Mononuclear cell (primary cell): Measurements from ENCODE around the gene CYP3A4. TPM values are rescaled to one million over a fixed set of nuclear protein-coding genes. Genes with fewer than 3 reads are reported as not detected.

ENCODE experiments used
- H3K27me3 ChIP-seq: 2 replicates; pipeline ENCODE4 v1.6.0; 2011; ENCODE audit warnings: low read length, control low read depth; ENCODE audit not compliant: insufficient read depth
- H3K4me1 ChIP-seq: 2 replicates; pipeline ENCODE4 v1.5.1; 2011; ENCODE audit warnings: mild to moderate bottlenecking, low read length, control low read depth; ENCODE audit not compliant: insufficient read depth
- H3K4me3 ChIP-seq: 2 replicates; pipeline ENCODE4 v1.5.1; 2011; ENCODE audit warnings: mild to moderate bottlenecking, low read length, moderate library complexity
- H3K9me3 ChIP-seq: 2 replicates; pipeline ENCODE4 v1.5.1; 2011; ENCODE audit warnings: low read depth, mild to moderate bottlenecking, control low read depth, low read length
- total RNA-seq: library from RNA; depleted of rRNA; stranded (reverse); fragments of >200 nt; gene quantifications from one replicate; pipeline ENCODE4 v1.2.3, GENCODE V29; 2012

CYP3A4 gene
- not detected for total RNA-seq

DNA sequence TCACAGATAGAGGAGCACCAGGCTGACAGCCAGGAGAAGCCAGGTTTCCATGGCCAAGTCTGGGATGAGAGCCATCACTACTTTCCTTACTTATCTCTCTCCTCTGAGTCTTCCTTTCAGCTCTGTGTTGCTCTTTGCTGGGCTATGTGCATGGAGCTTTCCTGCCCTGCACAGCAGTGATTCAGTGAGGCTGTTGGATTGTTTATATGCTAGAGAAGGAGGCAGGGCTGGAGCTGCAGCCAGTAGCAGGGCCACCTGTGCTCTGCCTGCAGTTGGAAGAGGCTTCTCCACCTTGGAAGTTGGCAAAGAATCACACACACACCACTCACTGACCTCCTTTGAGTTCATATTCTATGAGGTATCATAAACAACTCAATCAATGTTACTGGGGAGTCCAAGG, at the start of gene CYP3A4:
TSS of gene CYP3A4 (minus strand) at position 178 of the 400 bp plus-strand sequence. CDS start at position 75, 103 bp downstream.
- no peaks in the 10 kb centered on the region for H3K4me1 ChIP-seq
- no peaks in the 10 kb centered on the region for H3K9me3 ChIP-seq

DNA sequence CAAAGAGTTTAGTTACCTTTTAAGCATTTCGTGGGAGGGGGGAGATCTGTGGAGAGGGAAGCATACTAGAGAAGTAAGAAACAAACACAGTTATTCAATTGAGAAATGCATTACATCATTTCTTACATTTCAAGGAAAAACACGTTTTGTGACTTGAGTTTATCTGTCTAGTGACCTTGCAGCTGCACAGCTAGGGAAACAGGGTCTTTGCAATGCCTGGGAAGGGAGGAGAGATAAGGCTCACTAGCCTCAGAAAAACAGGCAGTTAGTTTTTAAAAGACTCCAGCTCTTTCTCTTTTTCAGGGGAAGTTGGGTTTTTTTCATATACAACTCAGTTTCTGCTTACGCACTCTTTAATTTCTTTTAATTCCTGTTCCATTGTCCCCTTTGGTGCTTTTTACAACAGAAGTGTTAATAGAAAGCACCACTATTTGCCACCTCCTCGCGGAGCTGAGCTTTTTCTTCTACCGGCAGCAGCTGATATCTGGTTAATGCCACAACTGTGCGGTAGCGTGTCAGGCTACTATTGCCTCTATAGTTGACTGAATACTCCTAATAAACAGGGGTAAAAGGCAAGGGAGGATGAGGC, 49.4 kb upstream of the CYP3A4 start:
- Histone ChIP-seq H3K4me1 (peaks cover 3% of the 10 kb centered on the region), H3K27me3 (no peaks in the 10 kb centered on the region), H3K9me3 (no peaks in the 10 kb centered on the region), H3K4me3 (no peak overlapping the region)

More for the DNA sequence above, at the start of gene CYP3A4:
- Histone ChIP-seq H3K4me3 (no peak within 1 kb of the TSS), H3K27me3 (no peaks in the 10 kb centered on the region)

DNA sequence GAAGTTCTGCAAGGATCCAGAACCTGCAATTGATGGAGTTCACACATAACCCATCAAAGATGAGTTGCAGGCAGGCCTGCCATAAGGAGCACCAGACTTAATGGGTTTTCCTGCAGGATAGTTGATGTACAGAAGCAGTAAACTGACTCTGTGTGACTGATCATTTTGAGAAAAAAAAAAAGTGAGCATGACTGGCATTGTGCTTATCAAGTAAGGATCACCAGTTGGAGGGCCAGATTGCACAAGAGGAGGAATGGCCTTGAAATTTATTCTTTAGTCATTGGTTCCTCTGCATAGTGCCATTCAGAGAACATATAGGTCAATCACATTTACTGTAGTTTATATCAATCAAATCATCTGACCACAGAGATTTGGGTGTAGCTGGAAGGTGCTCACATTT, 47.6 kb upstream of the CYP3A4 start:
- H3K27me3 ChIP-seq: no peaks in the 10 kb centered on the region
- H3K9me3 ChIP-seq: no peaks in the 10 kb centered on the region
- no peaks in the 10 kb centered on the region for H3K4me1 ChIP-seq
- no peak overlapping the region for H3K4me3 ChIP-seq

DNA sequence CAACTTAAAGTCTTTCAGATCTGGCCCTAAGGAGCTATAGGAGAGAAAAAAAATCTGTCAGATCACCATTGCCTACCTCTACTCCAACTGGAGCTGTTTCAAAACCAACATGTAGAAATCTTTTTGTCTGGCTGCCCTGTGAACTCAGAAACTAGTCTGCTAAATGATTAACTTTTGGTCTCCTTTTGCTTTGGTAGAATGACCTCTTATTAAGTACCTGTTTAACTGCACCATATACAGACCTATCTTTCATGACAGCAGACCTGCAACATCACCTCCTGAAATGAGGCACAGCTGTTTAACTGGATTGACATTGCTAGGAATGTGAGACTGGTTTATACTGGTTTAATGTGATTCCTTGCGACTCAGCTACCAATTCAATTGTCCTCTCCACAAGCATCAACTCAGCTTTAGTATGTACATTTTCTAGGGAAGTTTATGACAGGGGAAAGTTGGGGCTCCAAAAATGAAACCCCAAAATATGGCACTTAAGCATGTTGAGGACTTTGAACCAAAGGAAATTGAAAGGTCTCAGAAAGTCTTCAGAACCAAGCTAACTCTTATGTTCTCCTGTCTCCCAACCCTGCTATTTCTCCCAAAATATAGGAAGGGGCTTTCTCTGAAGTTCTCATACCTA, 45.7 kb upstream of the CYP3A4 start:
- Histone ChIP-seq H3K27me3 (no peaks in the 10 kb centered on the region), H3K9me3 (no peaks in the 10 kb centered on the region), H3K4me1 (no peaks in the 10 kb centered on the region), H3K4me3 (no peak overlapping the region)

DNA sequence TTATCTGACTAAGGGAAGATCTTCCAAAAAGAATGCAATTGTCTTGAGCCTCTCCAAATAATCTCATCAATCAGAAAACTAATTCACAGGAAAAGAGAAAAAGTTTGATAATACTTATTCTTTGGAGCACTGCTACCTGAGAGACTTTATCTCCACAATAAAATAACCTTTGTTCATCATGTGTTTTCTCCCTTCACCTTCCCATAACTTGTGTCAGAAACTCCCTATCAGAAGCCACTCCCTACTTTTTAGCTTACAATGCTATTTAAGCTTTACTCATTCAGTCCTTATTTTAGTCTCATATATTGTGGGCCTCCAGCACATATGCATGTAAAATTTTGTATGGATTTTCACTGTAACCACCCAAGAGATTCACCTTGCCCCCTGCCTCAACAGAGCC, 44.8 kb upstream of the CYP3A4 start:
- Histone ChIP-seq H3K4me3 (no peak overlapping the region), H3K4me1 (no peaks in the 10 kb centered on the region), H3K9me3 (no peaks in the 10 kb centered on the region), H3K27me3 (no peaks in the 10 kb centered on the region)

DNA sequence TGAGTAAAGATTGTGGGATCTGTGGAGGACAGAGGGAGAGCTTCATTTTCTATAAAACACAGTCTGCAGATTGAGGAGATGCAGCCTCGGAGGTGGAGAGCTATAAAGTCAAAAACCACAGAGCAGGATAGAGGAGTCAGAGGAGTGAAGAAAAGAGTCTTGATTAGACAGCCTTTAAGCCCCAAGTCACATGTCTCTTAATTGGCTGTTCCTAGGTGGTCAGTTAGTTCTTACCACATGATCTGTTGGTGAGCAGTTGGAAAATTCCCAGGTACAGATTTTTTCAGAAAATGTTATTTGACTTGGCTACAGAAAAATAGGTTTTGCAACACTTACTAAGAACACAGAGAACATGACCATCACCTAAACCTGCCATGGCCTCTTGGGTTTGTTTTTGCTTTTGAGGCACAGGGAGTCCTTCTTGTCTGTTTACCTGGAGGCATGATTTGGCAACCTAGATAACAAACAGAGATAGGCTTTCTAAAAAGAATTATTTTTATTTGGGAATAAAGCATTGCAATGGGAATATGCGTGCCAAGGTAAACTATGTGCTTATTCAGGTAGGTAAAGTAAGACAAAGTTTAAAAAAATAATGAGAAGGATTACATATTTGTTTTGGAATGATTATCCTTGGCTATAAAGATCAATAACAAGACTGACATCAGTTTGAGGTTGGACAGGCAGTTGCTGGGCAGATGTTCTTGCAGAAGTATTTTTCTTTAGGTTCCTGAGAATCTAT, 43.2 kb upstream of the CYP3A4 start:
- no peaks in the 10 kb centered on the region for H3K27me3 ChIP-seq
- no peaks in the 10 kb centered on the region for H3K4me1 ChIP-seq
- no peak overlapping the region for H3K4me3 ChIP-seq
- H3K9me3 ChIP-seq: no peaks in the 10 kb centered on the region

DNA sequence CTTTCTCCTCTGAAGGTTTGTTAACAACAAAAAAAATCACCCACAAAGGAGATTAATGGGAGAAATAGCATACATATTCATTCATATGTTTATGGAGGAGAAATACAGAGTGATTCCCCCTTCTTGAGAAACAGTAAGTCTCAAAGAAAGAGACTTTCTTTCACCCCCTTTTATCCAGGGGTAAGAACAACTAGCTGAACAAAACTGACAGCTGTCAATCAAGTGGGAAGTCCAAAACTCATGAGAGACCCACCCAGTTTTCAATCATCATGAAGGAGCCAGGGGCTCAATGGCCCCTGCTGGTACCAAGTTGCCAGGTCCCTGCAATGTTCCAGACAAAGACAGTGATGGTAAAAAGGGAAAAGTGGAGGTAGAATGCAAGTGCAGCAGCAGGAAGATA, 41.9 kb upstream of the CYP3A4 start:
- no peak overlapping the region for H3K4me3 ChIP-seq
- no peaks in the 10 kb centered on the region for H3K27me3 ChIP-seq
- H3K4me1 ChIP-seq: no peaks in the 10 kb centered on the region
- no peaks in the 10 kb centered on the region for H3K9me3 ChIP-seq

DNA sequence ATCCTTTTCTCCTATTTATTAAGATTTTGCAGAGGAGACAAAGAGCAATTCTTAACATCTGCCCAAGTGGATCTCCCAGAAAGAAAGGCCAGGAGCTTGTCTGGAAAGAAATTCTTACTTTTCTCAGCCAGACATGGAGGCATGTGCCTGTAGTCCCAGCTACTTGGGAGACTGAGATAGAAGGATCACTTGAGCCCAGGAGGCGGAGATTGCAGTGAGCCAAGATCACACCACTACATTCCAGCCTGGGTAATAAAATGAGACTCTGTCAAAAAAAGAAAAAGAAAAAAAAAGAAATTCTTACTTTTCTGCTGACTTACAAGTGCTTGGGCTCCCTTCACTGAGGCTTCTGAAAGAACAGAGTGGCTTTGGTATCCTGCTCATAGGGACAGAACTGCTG, 41.5 kb upstream of the CYP3A4 start:
- no peak overlapping the region for H3K4me3 ChIP-seq

DNA sequence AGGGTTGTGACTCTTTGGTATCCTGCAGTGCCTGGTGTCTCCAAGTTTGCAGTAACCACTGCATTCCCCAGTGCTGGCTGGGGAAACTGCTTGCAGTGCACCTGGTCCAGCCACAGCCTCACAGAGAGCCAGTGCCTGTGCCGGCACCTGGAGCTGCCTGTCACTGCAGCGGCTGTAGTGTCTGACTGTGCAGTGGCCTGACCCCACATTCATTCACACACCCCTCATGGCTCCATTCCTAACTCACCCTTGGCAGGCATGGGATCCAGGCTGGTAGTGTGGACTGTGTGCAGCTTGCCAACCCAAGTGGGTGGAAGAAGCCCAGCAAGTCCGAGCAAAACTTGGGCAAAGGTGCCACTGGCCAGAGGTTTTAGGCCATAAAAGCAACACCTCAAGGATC, 40.1 kb upstream of the CYP3A4 start:
- H3K4me1 ChIP-seq: no peaks in the 10 kb centered on the region
- H3K4me3 ChIP-seq: no peak overlapping the region
- H3K9me3 ChIP-seq: no peaks in the 10 kb centered on the region
- H3K27me3 ChIP-seq: no peaks in the 10 kb centered on the region

More for the DNA sequence above, 41.5 kb upstream of the CYP3A4 start:
- Histone ChIP-seq H3K27me3 (no peaks in the 10 kb centered on the region), H3K9me3 (no peaks in the 10 kb centered on the region), H3K4me1 (no peaks in the 10 kb centered on the region)

DNA sequence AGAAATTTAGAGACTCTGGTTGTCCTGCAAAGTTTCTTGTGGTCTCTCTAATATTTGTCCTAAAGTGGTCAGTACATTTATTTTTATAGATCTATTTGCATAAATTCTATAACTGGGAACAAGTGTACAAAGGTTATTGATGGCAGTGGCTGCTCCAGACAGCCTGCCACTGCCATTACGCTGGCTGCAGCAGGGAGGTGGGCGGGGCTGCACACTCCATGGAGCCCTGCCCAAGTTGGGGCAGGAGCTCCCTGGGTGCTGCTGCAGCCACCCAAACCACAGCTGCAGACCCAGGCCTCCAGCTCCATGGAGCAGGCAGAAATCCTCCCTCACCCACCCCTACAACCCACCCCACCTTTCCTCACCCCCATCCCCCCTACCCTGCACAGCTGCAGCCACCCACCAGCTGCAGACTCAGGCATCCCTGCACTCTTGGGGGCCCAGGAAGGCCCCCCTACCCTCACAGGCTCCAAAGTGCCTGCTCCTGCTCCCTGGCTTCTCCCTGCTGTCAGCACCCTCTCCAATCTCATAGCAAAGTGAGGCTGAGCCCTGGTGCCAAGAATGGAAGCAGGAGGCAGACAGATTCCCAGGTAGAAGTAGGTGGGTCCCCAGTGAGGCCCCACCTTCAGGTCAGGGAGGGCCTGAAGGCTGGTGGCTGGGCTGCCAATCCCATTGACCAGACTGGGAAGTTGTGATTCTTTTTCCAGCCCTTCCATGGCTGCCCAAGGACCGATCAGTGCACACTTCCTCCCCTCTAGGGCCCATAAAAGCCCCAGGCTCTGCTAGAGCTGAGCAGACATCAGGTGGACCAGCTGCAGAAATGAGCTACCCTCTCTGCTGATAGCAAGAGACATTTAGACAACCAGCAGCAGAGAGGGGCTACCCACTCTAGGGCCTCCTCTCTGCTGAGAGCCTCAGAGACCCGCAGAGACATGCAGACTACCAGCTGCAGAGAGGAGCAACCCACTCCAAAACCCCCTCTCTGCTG, 39.0 kb upstream of the CYP3A4 start:
- H3K4me3 ChIP-seq: no peak overlapping the region

DNA sequence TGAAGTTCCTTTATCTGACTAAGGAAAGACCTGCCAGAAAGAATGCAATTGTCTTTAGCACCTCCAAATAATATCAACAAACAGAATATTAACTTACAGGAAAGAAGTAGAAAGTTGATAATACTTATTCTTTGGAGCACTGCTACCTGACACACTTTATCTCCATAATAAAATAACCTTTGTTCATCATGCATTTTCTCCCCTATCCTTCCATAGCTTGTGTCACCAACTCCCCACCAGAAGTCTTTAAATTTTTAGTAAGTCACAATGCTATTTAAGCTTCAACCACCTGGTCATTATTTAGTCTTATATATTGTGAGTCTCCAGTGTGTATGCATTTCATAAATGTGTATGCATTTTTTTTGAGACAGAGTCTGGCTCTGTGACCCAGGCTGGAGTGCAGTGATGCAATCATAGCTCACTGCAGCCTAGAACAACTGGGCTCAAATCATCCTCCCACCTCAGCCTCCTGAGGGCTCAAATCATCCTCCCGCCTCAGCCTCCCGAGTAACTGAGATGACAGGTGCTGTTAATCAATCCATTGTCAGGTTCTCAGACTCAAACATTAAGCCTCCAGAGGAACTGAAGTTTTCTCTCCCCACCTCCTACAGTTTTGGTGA, 36.5 kb upstream of the CYP3A4 start:
- Histone ChIP-seq H3K9me3 (no peaks in the 10 kb centered on the region), H3K4me1 (no peaks in the 10 kb centered on the region), H3K4me3 (no peak overlapping the region), H3K27me3 (no peaks in the 10 kb centered on the region)

More for the DNA sequence above, 39.0 kb upstream of the CYP3A4 start:
- Histone ChIP-seq H3K9me3 (no peaks in the 10 kb centered on the region), H3K27me3 (no peaks in the 10 kb centered on the region), H3K4me1 (no peaks in the 10 kb centered on the region)

DNA sequence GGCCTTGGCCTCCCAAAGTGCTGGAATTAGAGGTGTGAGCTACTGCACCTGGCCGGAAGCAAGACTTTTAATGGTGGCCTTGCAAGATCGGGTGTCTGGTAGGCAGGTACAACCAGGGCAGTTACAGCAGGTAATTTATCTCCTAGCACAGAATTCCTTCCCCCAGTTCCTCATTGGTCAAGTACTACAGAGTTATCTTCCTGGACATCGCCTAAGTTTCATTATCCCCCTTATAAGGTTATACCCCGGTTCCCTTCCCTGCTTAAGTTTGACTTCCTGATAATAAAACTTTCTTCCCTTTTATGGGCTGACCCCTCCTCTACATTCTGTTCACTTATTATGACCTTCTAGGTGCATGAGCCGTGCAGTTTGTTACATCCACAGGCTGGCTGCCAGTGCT, 24.8 kb upstream of the CYP3A4 start:
- no peaks in the 10 kb centered on the region for H3K4me1 ChIP-seq
- no peak overlapping the region for H3K4me3 ChIP-seq
- no peaks in the 10 kb centered on the region for H3K9me3 ChIP-seq
- H3K27me3 ChIP-seq: peaks cover 9% of the 10 kb centered on the region

DNA sequence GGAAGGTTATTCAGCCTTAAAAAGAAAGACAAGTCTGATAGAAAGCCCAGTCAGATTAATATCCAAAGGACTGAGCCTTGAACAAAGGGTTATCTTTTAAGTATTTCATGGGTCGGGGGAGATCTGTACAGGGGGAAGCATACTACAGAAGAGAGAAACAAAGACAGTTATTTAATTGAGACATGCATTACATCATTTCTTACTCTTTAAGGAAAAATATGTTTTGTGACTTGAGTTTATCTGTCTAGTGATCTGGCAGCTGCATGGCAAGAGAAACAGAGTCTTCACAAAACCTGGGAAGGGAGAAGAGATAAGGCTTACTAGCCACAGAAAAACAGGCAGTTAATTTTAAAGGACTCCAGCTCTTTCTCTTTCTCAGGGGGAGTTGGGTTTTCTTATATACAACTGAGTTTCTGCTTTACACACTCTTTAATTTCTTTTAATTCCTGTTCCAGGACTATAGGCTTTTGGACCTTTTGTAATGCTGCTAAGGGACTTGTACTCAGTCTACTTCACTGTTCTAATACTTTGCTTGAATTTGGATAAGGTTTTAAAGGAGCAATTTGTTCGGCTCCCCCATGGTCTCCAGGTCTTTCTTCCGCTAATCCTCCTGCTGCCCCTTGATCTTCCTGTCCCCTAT, 23.0 kb upstream of the CYP3A4 start:
- Histone ChIP-seq H3K9me3 (no peaks in the 10 kb centered on the region), H3K27me3 (peaks cover 9% of the 10 kb centered on the region), H3K4me1 (no peaks in the 10 kb centered on the region), H3K4me3 (no peak overlapping the region)

DNA sequence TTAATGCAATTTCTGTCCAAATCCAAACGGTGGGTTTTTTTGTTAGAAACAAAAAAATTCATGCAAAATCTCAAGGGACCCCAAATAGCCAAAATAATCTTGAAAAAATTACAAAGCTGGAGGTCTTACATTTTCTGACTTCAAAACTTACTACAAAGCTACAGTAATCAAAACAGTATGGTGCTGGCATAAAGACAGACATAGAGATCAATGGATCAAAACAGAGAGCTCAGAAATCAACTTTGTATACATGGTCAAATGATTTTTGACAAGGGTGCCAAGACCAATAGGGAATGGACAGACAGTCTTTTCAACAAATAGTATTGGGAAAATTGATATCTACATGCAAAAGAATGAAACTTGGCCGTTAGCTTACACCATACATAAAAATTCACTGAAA, 21.7 kb upstream of the CYP3A4 start:
- H3K27me3 ChIP-seq: peaks cover 9% of the 10 kb centered on the region
- no peaks in the 10 kb centered on the region for H3K4me1 ChIP-seq
- H3K4me3 ChIP-seq: no peak overlapping the region
- no peaks in the 10 kb centered on the region for H3K9me3 ChIP-seq
